KMS-11 (cell line): Measurements from ENCODE around the gene NCAPD2.

Experiments used
- H2AFZ ChIP-seq: fragments of 200-600 bp; sonication (generic); 2 replicates; pipeline ENCODE4 v1.6.1; 2016; ENCODE audit warnings: antibody characterized with exemption, mixed run types, low read depth
- H3K27ac ChIP-seq: fragments of 200-600 bp; sonication (generic); 2 replicates; pipeline ENCODE4 v1.6.1; 2016; ENCODE audit warnings: mild to moderate bottlenecking, mixed run types
- H3K27me3 ChIP-seq: fragments of 200-600 bp; sonication (generic); 2 replicates; pipeline ENCODE4 v1.6.1; 2017; ENCODE audit warnings: mild to moderate bottlenecking, low read depth, mixed run types, moderate library complexity; ENCODE audit not compliant: insufficient read depth
- H3K36me3 ChIP-seq: fragments of 200-600 bp; sonication (generic); 2 replicates; pipeline ENCODE4 v1.6.1; 2017; ENCODE audit warnings: mild to moderate bottlenecking, mixed run types; ENCODE audit not compliant: insufficient read depth
- H3K4me1 ChIP-seq: fragments of 200-600 bp; sonication (generic); 2 replicates; pipeline ENCODE4 v1.6.1; 2016; ENCODE audit warnings: mild to moderate bottlenecking, low read depth, mixed run types; ENCODE audit not compliant: poor library complexity, severe bottlenecking
- H3K4me2 ChIP-seq: fragments of 200-600 bp; sonication (generic); 2 replicates; pipeline ENCODE4 v1.7.0; 2016; ENCODE audit warnings: mild to moderate bottlenecking, mixed run types
- H3K4me3 ChIP-seq: fragments of 200-600 bp; sonication (generic); IDR thresholded peaks from 2 replicates; pipeline ENCODE4 v1.6.1; 2017; ENCODE audit warnings: low read depth, low read length, mixed read lengths; ENCODE audit not compliant: insufficient read depth
- H3K79me2 ChIP-seq: fragments of 200-600 bp; sonication (generic); 2 replicates; pipeline ENCODE4 v1.6.1; 2016; ENCODE audit warnings: low read depth, mixed run types; ENCODE audit not compliant: insufficient read depth
- H3K9ac ChIP-seq: fragments of 200-600 bp; sonication (generic); 2 replicates; pipeline ENCODE4 v1.6.1; 2016; ENCODE audit warnings: mild to moderate bottlenecking, mixed run types
- H4K20me1 ChIP-seq: fragments of 200-600 bp; sonication (generic); 2 replicates; pipeline ENCODE4 v1.6.1; 2016; ENCODE audit warnings: mild to moderate bottlenecking, mixed run types; ENCODE audit not compliant: insufficient read depth
- TF ChIP-seq, protein P1 (sequence below): fragments of 200-600 bp; sonication (generic); conservative IDR thresholded peaks from 2 replicates; pipeline ENCODE4 v1.6.1; 2017; ENCODE audit warnings: low read depth, mild to moderate bottlenecking, antibody characterized with exemption, low read length, moderate library complexity, mixed read lengths

Gene NCAPD2

DNA sequence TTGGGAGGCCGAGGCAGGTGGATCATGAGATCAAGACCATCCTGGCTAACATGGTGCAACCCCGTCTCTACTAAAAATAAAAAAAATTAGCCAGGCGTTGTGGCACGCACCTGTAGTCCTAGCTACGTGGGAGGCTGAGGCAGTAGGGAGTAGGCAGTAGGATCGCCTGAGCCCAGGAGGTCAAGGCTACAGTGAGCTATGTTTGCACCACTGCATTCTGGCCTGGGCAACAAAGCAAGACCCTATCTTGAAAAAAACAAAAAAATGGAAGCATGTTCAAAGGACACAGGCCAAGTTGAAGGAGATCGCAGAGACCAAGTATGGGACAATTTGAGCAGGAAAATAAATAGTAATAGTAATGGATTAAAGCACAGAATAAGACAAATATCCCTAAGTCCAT is 14.2 kb downstream of the NCAPD2 start:
- Histone ChIP-seq H3K4me1 (peaks cover 9% of the 10 kb centered on the region), H3K79me2 (peaks cover 31% of the 10 kb centered on the region), H3K27me3 (no peaks in the 10 kb centered on the region), H3K4me2 (no peak overlapping the region), H4K20me1 (no peaks in the 10 kb centered on the region), H3K27ac (no peak overlapping the region), H3K4me3 (no peak overlapping the region), H2AFZ (no peak overlapping the region), H3K36me3 (no peaks in the 10 kb centered on the region), H3K9ac (no peak overlapping the region)
- TF ChIP-seq, protein P1, sequence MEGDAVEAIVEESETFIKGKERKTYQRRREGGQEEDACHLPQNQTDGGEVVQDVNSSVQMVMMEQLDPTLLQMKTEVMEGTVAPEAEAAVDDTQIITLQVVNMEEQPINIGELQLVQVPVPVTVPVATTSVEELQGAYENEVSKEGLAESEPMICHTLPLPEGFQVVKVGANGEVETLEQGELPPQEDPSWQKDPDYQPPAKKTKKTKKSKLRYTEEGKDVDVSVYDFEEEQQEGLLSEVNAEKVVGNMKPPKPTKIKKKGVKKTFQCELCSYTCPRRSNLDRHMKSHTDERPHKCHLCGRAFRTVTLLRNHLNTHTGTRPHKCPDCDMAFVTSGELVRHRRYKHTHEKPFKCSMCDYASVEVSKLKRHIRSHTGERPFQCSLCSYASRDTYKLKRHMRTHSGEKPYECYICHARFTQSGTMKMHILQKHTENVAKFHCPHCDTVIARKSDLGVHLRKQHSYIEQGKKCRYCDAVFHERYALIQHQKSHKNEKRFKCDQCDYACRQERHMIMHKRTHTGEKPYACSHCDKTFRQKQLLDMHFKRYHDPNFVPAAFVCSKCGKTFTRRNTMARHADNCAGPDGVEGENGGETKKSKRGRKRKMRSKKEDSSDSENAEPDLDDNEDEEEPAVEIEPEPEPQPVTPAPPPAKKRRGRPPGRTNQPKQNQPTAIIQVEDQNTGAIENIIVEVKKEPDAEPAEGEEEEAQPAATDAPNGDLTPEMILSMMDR, result no peak

DNA sequence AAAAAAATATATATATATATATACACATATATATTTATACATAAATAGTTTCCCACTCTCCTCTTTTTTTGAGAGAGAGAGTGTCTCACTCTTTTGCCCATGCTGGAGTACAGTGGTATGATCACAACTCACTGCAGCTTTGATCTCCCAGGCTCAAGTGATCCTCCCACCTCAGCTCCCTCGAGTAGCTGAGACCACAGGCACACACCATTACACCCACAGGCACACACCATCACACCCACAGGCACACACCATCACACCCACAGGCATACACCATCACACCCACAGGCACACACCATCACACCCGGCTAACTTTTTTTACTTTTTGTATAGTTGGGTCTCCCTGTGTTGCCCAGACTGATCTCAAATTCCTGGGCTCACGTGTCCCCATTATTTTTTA is 26.3 kb downstream of the NCAPD2 start:
- Histone ChIP-seq H3K36me3 (peaks cover 10% of the 10 kb centered on the region; the same call in 1 of the 2 replicates), H3K27me3 (no peaks in the 10 kb centered on the region), H3K4me3 (no peak overlapping the region), H3K9ac (no peak overlapping the region), H3K4me2 (no peak overlapping the region), H3K27ac (no peak overlapping the region), H3K79me2 (no peaks in the 10 kb centered on the region), H4K20me1 (no peaks in the 10 kb centered on the region), H3K4me1 (no peaks in the 10 kb centered on the region), H2AFZ (no peak overlapping the region)
- TF ChIP-seq, protein P1, result no peak

DNA sequence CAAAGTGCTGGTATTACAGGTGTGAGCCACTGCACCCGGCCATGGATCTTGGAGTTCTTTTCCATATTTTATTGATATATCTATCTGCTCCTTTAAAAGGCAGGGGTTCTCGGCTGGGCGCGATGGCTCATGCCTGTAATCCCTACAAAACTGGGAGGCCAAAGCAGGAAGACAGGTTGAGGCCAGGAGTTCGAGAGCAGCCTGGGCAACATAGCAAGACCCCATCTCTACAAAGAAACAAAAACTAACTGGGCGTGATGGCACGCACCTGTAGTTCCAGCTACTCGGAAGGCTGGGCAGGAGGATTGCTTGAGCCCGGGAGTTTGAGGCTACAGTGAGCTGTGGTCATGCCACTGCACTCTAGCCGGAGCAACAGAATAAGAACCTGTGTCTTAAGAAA is 28.3 kb downstream of the NCAPD2 start:
- Histone ChIP-seq H3K4me1 (no peaks in the 10 kb centered on the region), H3K79me2 (no peaks in the 10 kb centered on the region), H4K20me1 (no peaks in the 10 kb centered on the region), H3K4me3 (no peak overlapping the region), H3K4me2 (no peak overlapping the region), H3K9ac (no peak overlapping the region), H2AFZ (no peak overlapping the region), H3K27ac (no peak overlapping the region), H3K27me3 (no peaks in the 10 kb centered on the region), H3K36me3 (peaks cover 12% of the 10 kb centered on the region; the same call in 1 of the 2 replicates)
- TF ChIP-seq, protein P1, result no peak

DNA sequence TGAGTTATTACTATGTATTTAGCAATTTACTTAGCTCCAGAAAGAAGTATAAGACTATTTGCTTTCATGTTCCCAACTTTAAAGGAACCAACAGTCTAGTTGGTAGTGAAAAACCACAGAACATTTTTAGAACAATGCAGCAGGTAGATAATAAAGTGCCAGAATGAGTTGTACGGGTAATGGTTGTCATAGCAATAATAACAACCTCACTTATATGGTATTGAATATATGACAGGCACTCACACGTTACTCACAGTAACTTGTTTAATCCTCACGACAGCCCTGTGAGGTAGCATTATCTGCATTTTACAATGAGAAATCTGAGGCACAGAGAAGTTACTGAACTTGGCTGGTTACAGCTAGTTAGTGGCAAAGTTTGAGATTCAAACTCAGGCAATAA is 29.8 kb downstream of the NCAPD2 start:
- Histone ChIP-seq H3K4me2 (no peak overlapping the region), H2AFZ (no peak overlapping the region), H4K20me1 (no peaks in the 10 kb centered on the region), H3K27me3 (no peaks in the 10 kb centered on the region), H3K36me3 (peaks cover 7% of the 10 kb centered on the region; the same call in 1 of the 2 replicates), H3K79me2 (no peaks in the 10 kb centered on the region), H3K9ac (no peak overlapping the region), H3K4me1 (no peaks in the 10 kb centered on the region), H3K4me3 (no peak overlapping the region), H3K27ac (no peak overlapping the region)
- TF ChIP-seq, protein P1, result no peak

DNA sequence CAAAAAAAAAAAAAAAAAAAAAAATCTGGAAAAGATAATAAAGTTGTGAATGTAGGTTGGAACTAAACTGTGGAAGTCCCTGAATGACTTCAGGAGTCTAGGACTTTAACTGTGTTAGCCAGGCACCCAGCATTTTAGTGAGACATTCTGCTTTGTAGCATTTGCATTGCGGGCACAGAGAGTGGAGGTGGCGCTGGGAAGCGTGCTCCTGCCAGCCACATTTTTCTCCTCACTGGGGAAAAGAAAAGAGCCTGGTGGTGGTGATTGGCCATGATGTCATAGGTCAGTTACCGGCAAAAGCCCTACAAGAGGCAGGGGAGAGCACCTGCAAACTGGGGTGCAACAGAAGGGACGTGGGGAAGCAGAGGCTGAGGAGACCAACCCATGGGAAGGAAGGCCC is 30.7 kb downstream of the NCAPD2 start:
- peaks cover 7% of the 10 kb centered on the region; the same call in 1 of the 2 replicates for H3K36me3 ChIP-seq
- H3K4me1 ChIP-seq, result no peaks in the 10 kb centered on the region
- H3K4me2 ChIP-seq, result no peak overlapping the region
- TF ChIP-seq, protein P1, result no peak
- no peak overlapping the region for H3K4me3 ChIP-seq
- H3K27me3 ChIP-seq, result no peaks in the 10 kb centered on the region
- no peak overlapping the region for H3K9ac ChIP-seq
- no peaks in the 10 kb centered on the region for H3K79me2 ChIP-seq
- H2AFZ ChIP-seq, result no peak overlapping the region
- no peak overlapping the region for H3K27ac ChIP-seq
- no peaks in the 10 kb centered on the region for H4K20me1 ChIP-seq
